Ishikawa (cell line): ENCODE data around the gene GABRG3.

Experiments
- CEBPB ChIP-seq: IDR thresholded peaks from 2 replicates; pipeline ENCODE4 v1.6.1; 2012
- CREB1 ChIP-seq: IDR thresholded peaks from 2 replicates; pipeline ENCODE4 v1.6.1; 2012; ENCODE audit warnings: low read depth
- EGR1 ChIP-seq: IDR thresholded peaks from 2 replicates; pipeline ENCODE4 v1.6.1; 2012
- EP300 ChIP-seq: IDR thresholded peaks from 2 replicates; pipeline ENCODE4 v1.6.1; 2012; ENCODE audit warnings: borderline replicate concordance
- FOXM1 ChIP-seq: IDR thresholded peaks from 2 replicates; pipeline ENCODE4 v1.6.1; 2012; ENCODE audit warnings: low read depth, borderline replicate concordance
- MAX ChIP-seq: IDR thresholded peaks from 2 replicates; pipeline ENCODE4 v1.6.1; 2012
- NFIC ChIP-seq: IDR thresholded peaks from 2 replicates; pipeline ENCODE4 v1.6.1; 2012
- RAD21 ChIP-seq: IDR thresholded peaks from 2 replicates; pipeline ENCODE4 v1.6.1; 2012; ENCODE audit warnings: low read depth
- REST ChIP-seq: IDR thresholded peaks from 2 replicates; pipeline ENCODE4 v1.6.1; 2012; ENCODE audit warnings: low read depth, mild to moderate bottlenecking
- TAF1 ChIP-seq: IDR thresholded peaks from 2 replicates; pipeline ENCODE4 v1.6.1; 2012; ENCODE audit warnings: low read depth, mild to moderate bottlenecking
- TCF12 ChIP-seq: IDR thresholded peaks from 2 replicates; pipeline ENCODE4 v1.6.1; 2012; ENCODE audit warnings: low read depth
- TEAD4 ChIP-seq: IDR thresholded peaks from 2 replicates; pipeline ENCODE4 v1.6.1; 2012
- USF1 ChIP-seq: IDR thresholded peaks from 2 replicates; pipeline ENCODE4 v1.6.1; 2012
- YY1 ChIP-seq: IDR thresholded peaks from 2 replicates; pipeline ENCODE4 v1.6.1; 2012; ENCODE audit warnings: low read depth
- ZBTB7A ChIP-seq: IDR thresholded peaks from 2 replicates; pipeline ENCODE4 v1.6.1; 2012; ENCODE audit warnings: low read depth

Gene GABRG3

GRCh38 chr15:27461181-27461580 lies 490.2 kb downstream of the GABRG3 start:
- TF ChIP-seq USF1 (no peak), FOXM1 (no peak), TEAD4 (no peak), CREB1 (no peak), CEBPB (no peak), EGR1 (no peak), NFIC (no peak), ZBTB7A (no peak), MAX (no peak), TCF12 (no peak), RAD21 (no peak), EP300 (no peak)

- TF ChIP-seq RAD21 (no peak), MAX (no peak), CREB1 (no peak), ZBTB7A (no peak), TCF12 (no peak), CEBPB (no peak), TEAD4 (no peak), TAF1 (no peak), EP300 (no peak), EGR1 (no peak), NFIC (no peak), YY1 (no peak), REST (no peak), FOXM1 (no peak), USF1 (no peak)
Observed at GRCh38 chr15:27463525-27464088, 492.6 kb downstream of the GABRG3 start.

GRCh38 chr15:27464941-27465612 lies 494.1 kb downstream of the GABRG3 start:
- TF ChIP-seq FOXM1, result no peak

- TF ChIP-seq YY1 (no peak), TEAD4 (no peak), TCF12 (no peak), CREB1 (no peak), EP300 (no peak), CEBPB (no peak), USF1 (no peak), REST (no peak), EGR1 (no peak), TAF1 (no peak), MAX (no peak), FOXM1 (no peak), NFIC (no peak), RAD21 (no peak), ZBTB7A (no peak)
Observed at GRCh38 chr15:27466758-27467157, 495.8 kb downstream of the GABRG3 start.

- TF ChIP-seq TAF1 (no peak), TEAD4 (no peak), CREB1 (no peak), NFIC (no peak), EGR1 (no peak), YY1 (no peak), RAD21 (no peak), CEBPB (no peak), USF1 (no peak), REST (no peak), EP300 (no peak), FOXM1 (no peak), MAX (no peak)
Observed at GRCh38 chr15:27468151-27468591, 497.2 kb downstream of the GABRG3 start.
